Mesenchymal stem cell (in vitro differentiated cells and primary cell): ENCODE results near the gene COX4I1.

Experiments
- DNase-seq: peaks from one replicate; pipeline ENCODE4 v3.0.0-alpha.2; 2013
- H2AFZ ChIP-seq: one replicate; pipeline ENCODE4 v1.6.1; 2013; ENCODE audit warnings: low read depth, mild to moderate bottlenecking, control low read depth, inconsistent platforms, low read length, moderate library complexity
- H2AK5ac ChIP-seq: 2 replicates; pipeline ENCODE4 v1.6.1; 2013; ENCODE audit warnings: low read length, moderate library complexity, mild to moderate bottlenecking, inconsistent platforms; ENCODE audit not compliant: severe bottlenecking
- H2BK120ac ChIP-seq: one replicate; pipeline ENCODE4 v1.6.1; 2013; ENCODE audit warnings: low read depth, mild to moderate bottlenecking, inconsistent platforms, low read length, moderate library complexity
- H2BK12ac ChIP-seq, 2 experiments: one replicate each; pipeline ENCODE4 v1.6.1; 2013; ENCODE audit warnings: inconsistent platforms in 2 of 2, low read length in 2 of 2, mild to moderate bottlenecking in 2 of 2, moderate library complexity in 2 of 2, control low read depth in 1 of 2
- H2BK15ac ChIP-seq: one replicate; pipeline ENCODE4 v1.6.1; 2013; ENCODE audit warnings: mild to moderate bottlenecking, low read depth, inconsistent platforms; ENCODE audit not compliant: poor library complexity, severe bottlenecking
- H2BK5ac ChIP-seq: 2 replicates; pipeline ENCODE4 v1.6.1; 2013; ENCODE audit warnings: low read depth, mild to moderate bottlenecking, low read length, control low read depth, inconsistent platforms; ENCODE audit not compliant: poor library complexity, severe bottlenecking
- H3K14ac ChIP-seq, 2 experiments: one replicate each; pipeline ENCODE4 v1.6.1; 2013; ENCODE audit warnings: inconsistent platforms in 2 of 2, low read length in 2 of 2, control low read depth in 1 of 2, mild to moderate bottlenecking in 1 of 2, moderate library complexity in 1 of 2
- H3K18ac ChIP-seq, 2 experiments: one replicate each; pipeline ENCODE4 v1.6.1; 2013; ENCODE audit warnings: inconsistent platforms in 2 of 2, low read length in 2 of 2, control low read depth in 1 of 2, low read depth in 1 of 2, mild to moderate bottlenecking in 1 of 2
- H3K23ac ChIP-seq, 2 experiments: one replicate each; pipeline ENCODE4 v1.6.1; 2013; ENCODE audit warnings: inconsistent platforms in 2 of 2, low read length in 2 of 2, mild to moderate bottlenecking in 2 of 2, moderate library complexity in 2 of 2, control low read depth in 1 of 2
- H3K27ac ChIP-seq: 2 replicates; pipeline ENCODE4 v1.5.1; 2013; ENCODE audit warnings: mild to moderate bottlenecking, moderate library complexity, low read length, control low read depth, inconsistent platforms; ENCODE audit not compliant: poor library complexity, severe bottlenecking
- H3K27me3 ChIP-seq, 2 experiments: 2 replicates each; pipeline versions ENCODE4 v1.6.1 to v1.7.0; 2013; ENCODE audit warnings: low read length in 2 of 2, mild to moderate bottlenecking in 2 of 2, moderate library complexity in 2 of 2, control low read depth in 1 of 2, inconsistent platforms in 1 of 2; ENCODE audit not compliant: control insufficient read depth in 1 of 2, insufficient read depth in 1 of 2
- H3K36me3 ChIP-seq, 2 experiments: 2 replicates each; pipeline versions ENCODE4 v1.6.1 to v1.7.0; 2013; ENCODE audit warnings: low read length in 2 of 2, control low read depth in 1 of 2, inconsistent platforms in 1 of 2, low read depth in 1 of 2, mild to moderate bottlenecking in 1 of 2; ENCODE audit not compliant: insufficient read depth in 2 of 2, control insufficient read depth in 1 of 2
- H3K4ac ChIP-seq, 2 experiments: one replicate each; pipeline ENCODE4 v1.6.1; 2013; ENCODE audit warnings: inconsistent platforms in 2 of 2, low read length in 2 of 2, mild to moderate bottlenecking in 2 of 2, moderate library complexity in 2 of 2, control low read depth in 1 of 2, low read depth in 1 of 2
- H3K4me1 ChIP-seq: 2 replicates; pipeline ENCODE4 v1.6.1; 2013; ENCODE audit warnings: low read depth, low read length, control low read depth; ENCODE audit not compliant: control insufficient read depth, insufficient read depth
- H3K4me2 ChIP-seq: 2 replicates; pipeline ENCODE4 v1.6.1; 2013; ENCODE audit warnings: low read length, mild to moderate bottlenecking, inconsistent platforms; ENCODE audit not compliant: poor library complexity, severe bottlenecking
- H3K4me3 ChIP-seq, 2 experiments: 2 replicates each; pipeline versions ENCODE4 v1.5.1 to v1.7.0; 2013; ENCODE audit warnings: low read length in 2 of 2, mild to moderate bottlenecking in 2 of 2, control low read depth in 1 of 2, low read depth in 1 of 2; ENCODE audit not compliant: insufficient read depth in 1 of 2
- H3K79me1 ChIP-seq: replicated peaks from 2 replicates; pipeline ENCODE4 v1.6.1; 2013; ENCODE audit warnings: mild to moderate bottlenecking, control low read depth, low read length, inconsistent platforms; ENCODE audit not compliant: poor library complexity, severe bottlenecking
- H3K9ac ChIP-seq: 2 replicates; pipeline ENCODE4 v1.7.0; 2013; ENCODE audit warnings: mild to moderate bottlenecking, low read length, moderate library complexity
- H3K9me3 ChIP-seq: 2 replicates; pipeline ENCODE4 v1.7.0; 2013; ENCODE audit warnings: mild to moderate bottlenecking, low read length; ENCODE audit not compliant: control insufficient read depth
- H4K8ac ChIP-seq: one replicate; pipeline ENCODE4 v1.6.1; 2013; ENCODE audit warnings: inconsistent platforms, mild to moderate bottlenecking, low read length, moderate library complexity
- H4K91ac ChIP-seq: one replicate; pipeline ENCODE4 v1.6.1; 2013; ENCODE audit warnings: mild to moderate bottlenecking, low read length, inconsistent platforms
- WGBS: methylation state at CpG from one replicate; pipeline ENCODE4 v1.1.7; 2013; ENCODE audit warnings: mixed read lengths; 5-methylcytosine and 5-hydroxymethylcytosine counted together

Gene COX4I1

GRCh38 chr16:85767531-85767930 lies 32.0 kb upstream of the COX4I1 start:
- Histone ChIP-seq H3K14ac (peak overlapping the region in 1 of 2 experiments; percentile 6), H2BK5ac (no peak overlapping the region), H3K4me1 (peaks cover 16% of the 10 kb centered on the region), H2BK120ac (no peak overlapping the region), H3K27ac (no peak overlapping the region), H3K9me3 (no peaks in the 10 kb centered on the region), H2AK5ac (no peak overlapping the region), H3K36me3 (peaks cover 4 to 9% of the 10 kb centered on the region in 2 experiments), H3K27me3 (peaks cover 5 to 13% of the 10 kb centered on the region in 2 experiments), H3K4me2 (no peak overlapping the region), H3K4ac (no peak overlapping the region), H4K91ac (no peak overlapping the region), H3K18ac (peak overlapping the region in 1 of 2 experiments; percentile 46), H2BK15ac (no peak overlapping the region), H2BK12ac (peak overlapping the region in 1 of 2 experiments; percentile 17), H3K4me3 (no peak overlapping the region), H3K23ac (no peak overlapping the region), H3K79me1 (no peaks in the 10 kb centered on the region), H2AFZ (no peak overlapping the region), H3K9ac (peak overlapping the region; percentile 72), H4K8ac (peak overlapping the region; percentile 25)
- DNase-seq = peak; percentile 90
- WGBS = 11% methylated on average over 8 of the region's 8 CpGs

DNA sequence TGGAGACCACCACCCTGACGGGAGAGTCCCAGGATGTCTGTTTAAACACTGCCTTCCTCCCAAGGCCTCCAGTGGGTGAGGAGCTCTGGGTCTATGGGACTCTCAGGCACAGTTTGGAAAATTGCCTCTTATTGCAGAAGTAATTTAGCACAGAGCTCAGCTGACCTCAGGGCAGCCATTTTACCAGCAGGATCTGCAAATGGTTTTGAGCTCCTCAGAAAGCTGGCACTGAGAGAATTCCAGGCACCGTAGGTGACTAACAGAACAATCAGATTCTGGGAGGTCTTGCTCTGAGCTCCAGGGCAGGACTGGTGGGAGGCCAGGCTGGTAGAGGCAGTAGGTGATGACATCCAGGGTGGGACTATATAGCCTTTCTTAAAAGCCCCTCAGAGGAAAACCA lies 31.3 kb upstream of the COX4I1 start:
- Histone ChIP-seq H4K8ac (peak overlapping the region; percentile 47), H4K91ac (peak overlapping the region; percentile 37), H3K23ac (no peak overlapping the region), H2AFZ (no peak overlapping the region), H2BK15ac (peak overlapping the region; percentile 33), H3K18ac (peak overlapping the region; percentile 32 to 48), H2BK120ac (no peak overlapping the region), H3K9me3 (no peaks in the 10 kb centered on the region), H3K27me3 (peaks cover 0 to 7% of the 10 kb centered on the region in 2 experiments), H3K27ac (no peak overlapping the region), H3K4me2 (no peak overlapping the region), H3K9ac (peak overlapping the region; percentile 18), H3K79me1 (no peaks in the 10 kb centered on the region), H3K14ac (no peak overlapping the region), H2BK12ac (peak overlapping the region in 1 of 2 experiments; percentile 74), H3K36me3 (peaks cover 4 to 9% of the 10 kb centered on the region in 2 experiments), H3K4ac (no peak overlapping the region), H3K4me1 (peaks cover 12% of the 10 kb centered on the region), H3K4me3 (no peak overlapping the region), H2BK5ac (no peak overlapping the region), H2AK5ac (peak overlapping the region; percentile 46)
- WGBS = 96% methylated on average over 2 of the region's 2 CpGs
- no peak for DNase-seq

- no peak overlapping the region for H3K4me2 ChIP-seq
- DNase-seq = no peak
- H2BK120ac ChIP-seq = no peak overlapping the region
- no peak overlapping the region for H2BK15ac ChIP-seq
- H3K9me3 ChIP-seq = no peaks in the 10 kb centered on the region
- no peak overlapping the region for H3K14ac ChIP-seq
- 96% methylated on average over 4 of the region's 6 CpGs for WGBS
- H4K91ac ChIP-seq = no peak overlapping the region
- H3K36me3 ChIP-seq = peaks cover 10 to 22% of the 10 kb centered on the region in 2 experiments
- no peak overlapping the region for H2AK5ac ChIP-seq
- H3K4me1 ChIP-seq = peaks cover 9% of the 10 kb centered on the region
- no peak overlapping the region for H4K8ac ChIP-seq
- H3K23ac ChIP-seq = no peak overlapping the region
- H3K4ac ChIP-seq = no peak overlapping the region
- peaks cover 1% of the 10 kb centered on the region for H3K79me1 ChIP-seq
- no peak overlapping the region for H3K4me3 ChIP-seq
- H3K18ac ChIP-seq = no peak overlapping the region
- no peak overlapping the region for H2BK5ac ChIP-seq
- H2AFZ ChIP-seq = no peak overlapping the region
- no peak overlapping the region for H2BK12ac ChIP-seq
- no peak overlapping the region for H3K27ac ChIP-seq
- H3K27me3 ChIP-seq = no peaks in the 10 kb centered on the region
- no peak overlapping the region for H3K9ac ChIP-seq
Observed at GRCh38 chr16:85770741-85771140, 28.8 kb upstream of the COX4I1 start.

GRCh38 chr16:85773044-85773443 lies 26.5 kb upstream of the COX4I1 start:
- no peak overlapping the region for H3K9ac ChIP-seq
- H3K4ac ChIP-seq = no peak overlapping the region
- no peak overlapping the region for H4K91ac ChIP-seq
- H2BK120ac ChIP-seq = no peak overlapping the region
- H2BK15ac ChIP-seq = no peak overlapping the region
- H3K9me3 ChIP-seq = no peaks in the 10 kb centered on the region
- H3K23ac ChIP-seq = no peak overlapping the region
- no peak overlapping the region for H3K14ac ChIP-seq
- no peak overlapping the region for H2AK5ac ChIP-seq
- no peak for DNase-seq
- H2BK12ac ChIP-seq = no peak overlapping the region
- no peak overlapping the region for H4K8ac ChIP-seq
- no peaks in the 10 kb centered on the region for H3K27me3 ChIP-seq
- H2AFZ ChIP-seq = no peak overlapping the region
- peaks cover 12 to 44% of the 10 kb centered on the region in 2 experiments for H3K36me3 ChIP-seq
- H3K79me1 ChIP-seq = peaks cover 2% of the 10 kb centered on the region
- H3K27ac ChIP-seq = no peak overlapping the region
- H3K4me1 ChIP-seq = peaks cover under 1% of the 10 kb centered on the region
- WGBS = 100% methylated on average over 4 of the region's 6 CpGs
- H2BK5ac ChIP-seq = no peak overlapping the region
- no peak overlapping the region for H3K18ac ChIP-seq
- H3K4me3 ChIP-seq = no peak overlapping the region
- no peak overlapping the region for H3K4me2 ChIP-seq
